ENCODE results near the gene ANKMY1. TPM values are rescaled to one million over a fixed set of nuclear protein-coding genes. Genes with fewer than 3 reads are reported as not detected.

Gene ANKMY1
- total and polyA plus RNA-seq, 2 of the 13 experiments (the other 11 are each of a cell fraction or from before 2014, with no cell fraction given), result 11.7 to 18.8 TPM

GRCh38 chr2:240565333-240566202, 7.8 kb upstream of the ANKMY1 start (continued):
- no peak for TF ChIP-seq RELA (CRISPR knock-in tag; IDR thresholded peaks at IDR 0.05)
- TF ChIP-seq ZBTB1 (CRISPR knock-in tag; IDR thresholded peaks at IDR 0.05; ENCODE audit: borderline replicate concordance), result no peak
- no peak for TF ChIP-seq SETDB1 (CRISPR knock-in tag; IDR thresholded peaks at IDR 0.05; ENCODE audit: borderline replicate concordance)
- no peak; the same call in none of the 2 replicates for TF ChIP-seq ZNF33B (CRISPR knock-in tag; IDR thresholded peaks at IDR 0.05)
- TF ChIP-seq ZNF367 (CRISPR knock-in tag; IDR thresholded peaks at IDR 0.05; ENCODE audit: borderline replicate concordance), result no peak
- TF ChIP-seq ZNF484 (CRISPR knock-in tag; IDR thresholded peaks at IDR 0.05; ENCODE audit: borderline replicate concordance, low read depth), result no peak
- no peak; the same call in 1 of the 2 replicates for TF ChIP-seq MYNN (CRISPR knock-in tag; IDR thresholded peaks at IDR 0.05; ENCODE audit: low read depth)
- no peak for TF ChIP-seq FOXJ3 (CRISPR knock-in tag; IDR thresholded peaks at IDR 0.05; ENCODE audit: borderline replicate concordance)
- peak; percentile 13; the same call in 1 of the 2 replicates for TF ChIP-seq KLF6 (CRISPR knock-in tag; IDR thresholded peaks at IDR 0.05)
- no peak for TF ChIP-seq ZMYM2 (CRISPR knock-in tag; IDR thresholded peaks at IDR 0.05)
- TF ChIP-seq, protein P1, sequence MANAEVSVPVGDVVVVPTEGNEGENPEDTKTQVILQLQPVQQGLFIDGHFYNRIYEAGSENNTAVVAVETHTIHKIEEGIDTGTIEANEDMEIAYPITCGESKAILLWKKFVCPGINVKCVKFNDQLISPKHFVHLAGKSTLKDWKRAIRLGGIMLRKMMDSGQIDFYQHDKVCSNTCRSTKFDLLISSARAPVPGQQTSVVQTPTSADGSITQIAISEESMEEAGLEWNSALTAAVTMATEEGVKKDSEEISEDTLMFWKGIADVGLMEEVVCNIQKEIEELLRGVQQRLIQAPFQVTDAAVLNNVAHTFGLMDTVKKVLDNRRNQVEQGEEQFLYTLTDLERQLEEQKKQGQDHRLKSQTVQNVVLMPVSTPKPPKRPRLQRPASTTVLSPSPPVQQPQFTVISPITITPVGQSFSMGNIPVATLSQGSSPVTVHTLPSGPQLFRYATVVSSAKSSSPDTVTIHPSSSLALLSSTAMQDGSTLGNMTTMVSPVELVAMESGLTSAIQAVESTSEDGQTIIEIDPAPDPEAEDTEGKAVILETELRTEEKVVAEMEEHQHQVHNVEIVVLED (CRISPR knock-in tag; IDR thresholded peaks at IDR 0.05; ENCODE audit: borderline replicate concordance), result no peak; the same call in 1 of the 2 replicates
- TF ChIP-seq ZFP62 (CRISPR knock-in tag; IDR thresholded peaks at IDR 0.05), result no peak
- no peak; the same call in 1 of the 2 replicates for TF ChIP-seq DNMT1 (CRISPR knock-in tag; IDR thresholded peaks at IDR 0.05)
- TF ChIP-seq ZNF274 (CRISPR knock-in tag; IDR thresholded peaks at IDR 0.05), result 0 out of 2 replicates have a peak, but pooled peaks have one; percentile 30
- TF ChIP-seq NFE2L2 (IDR thresholded peaks at IDR 0.05; ENCODE audit: low read length), result no peak
- TF ChIP-seq FOSL2 (CRISPR knock-in tag; IDR thresholded peaks at IDR 0.05), result peak; percentile 98
- no peak for TF ChIP-seq PAX8 (CRISPR knock-in tag; IDR thresholded peaks at IDR 0.05; ENCODE audit: borderline replicate concordance)
- TF ChIP-seq ZNF660 (CRISPR knock-in tag; IDR thresholded peaks at IDR 0.05; ENCODE audit: borderline replicate concordance, low read depth), result no peak
- TF ChIP-seq NCOA1 (CRISPR knock-in tag; IDR thresholded peaks at IDR 0.05), result no peak; the same call in 1 of the 2 replicates
- no peak for TF ChIP-seq DMTF1 (CRISPR knock-in tag; IDR thresholded peaks at IDR 0.05)
- TF ChIP-seq ZBTB3 (CRISPR knock-in tag; IDR thresholded peaks at IDR 0.05; ENCODE audit: borderline replicate concordance, low read depth), result no peak
- no peak for TF ChIP-seq NFE2 (CRISPR knock-in tag; IDR thresholded peaks at IDR 0.05)
- no peak; the same call in 1 of the 2 replicates for TF ChIP-seq NR2F6 (IDR thresholded peaks at IDR 0.05)
- TF ChIP-seq NR2F6 (CRISPR knock-in tag; IDR thresholded peaks at IDR 0.05), result peak; percentile 69; the same call in 1 of the 2 replicates
- peak; percentile 80 for TF ChIP-seq KDM5B (CRISPR knock-in tag; IDR thresholded peaks at IDR 0.05; ENCODE audit: borderline replicate concordance)
- TF ChIP-seq ZNF530 (CRISPR knock-in tag; IDR thresholded peaks at IDR 0.05; ENCODE audit: low read depth), result no peak
- no peak for TF ChIP-seq PHB2 (IDR thresholded peaks at IDR 0.05; ENCODE audit: partially characterized antibody)
- no peak for TF ChIP-seq ZNF160 (CRISPR knock-in tag; IDR thresholded peaks at IDR 0.05)
- TF ChIP-seq MYC (CRISPR knock-in tag; IDR thresholded peaks at IDR 0.05; ENCODE audit: borderline replicate concordance), result no peak; the same call in 1 of the 2 replicates

Data from HepG2 (cell line).